22Rv1 (cell line): ENCODE data around the gene SCUBE2.

Experiments used
- H3K27ac ChIP-seq: fragments of 450-650 bp; 2 replicates; pipeline ENCODE4 v1.5.1; 2017
- ZFX ChIP-seq: fragments of 450-650 bp; IDR thresholded peaks from 2 replicates; pipeline ENCODE4 v1.6.1; 2017; ENCODE audit warnings: antibody characterized with exemption, borderline replicate concordance
- TF ChIP-seq, protein P1 (sequence below): fragments of 450-650 bp; IDR thresholded peaks from 2 replicates; pipeline ENCODE4 v1.5.1; 2017; ENCODE audit warnings: mild to moderate bottlenecking

Gene SCUBE2

DNA sequence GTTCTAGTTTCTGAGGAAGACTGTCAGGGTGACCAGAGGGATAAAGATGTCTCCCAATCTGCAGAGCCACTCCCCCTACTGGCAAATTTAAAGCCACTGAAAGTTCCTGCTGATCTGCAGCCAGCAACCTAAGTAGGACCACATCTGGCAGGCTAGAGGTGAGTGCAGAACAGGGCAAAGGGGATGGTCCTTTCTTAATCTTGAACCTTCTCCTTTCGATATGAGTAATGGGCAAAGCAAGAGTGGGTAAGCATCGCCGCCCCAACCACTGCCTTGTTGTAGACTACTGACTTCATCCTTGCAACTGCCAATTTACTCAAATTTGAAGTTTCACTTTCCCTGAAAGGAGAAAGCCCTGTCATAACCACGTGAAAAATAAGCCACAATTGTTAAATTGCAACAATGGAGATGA, 30.7 kb downstream of the SCUBE2 start:
- peak overlapping the region; percentile 92 for H3K27ac ChIP-seq
- TF ChIP-seq, protein P1, sequence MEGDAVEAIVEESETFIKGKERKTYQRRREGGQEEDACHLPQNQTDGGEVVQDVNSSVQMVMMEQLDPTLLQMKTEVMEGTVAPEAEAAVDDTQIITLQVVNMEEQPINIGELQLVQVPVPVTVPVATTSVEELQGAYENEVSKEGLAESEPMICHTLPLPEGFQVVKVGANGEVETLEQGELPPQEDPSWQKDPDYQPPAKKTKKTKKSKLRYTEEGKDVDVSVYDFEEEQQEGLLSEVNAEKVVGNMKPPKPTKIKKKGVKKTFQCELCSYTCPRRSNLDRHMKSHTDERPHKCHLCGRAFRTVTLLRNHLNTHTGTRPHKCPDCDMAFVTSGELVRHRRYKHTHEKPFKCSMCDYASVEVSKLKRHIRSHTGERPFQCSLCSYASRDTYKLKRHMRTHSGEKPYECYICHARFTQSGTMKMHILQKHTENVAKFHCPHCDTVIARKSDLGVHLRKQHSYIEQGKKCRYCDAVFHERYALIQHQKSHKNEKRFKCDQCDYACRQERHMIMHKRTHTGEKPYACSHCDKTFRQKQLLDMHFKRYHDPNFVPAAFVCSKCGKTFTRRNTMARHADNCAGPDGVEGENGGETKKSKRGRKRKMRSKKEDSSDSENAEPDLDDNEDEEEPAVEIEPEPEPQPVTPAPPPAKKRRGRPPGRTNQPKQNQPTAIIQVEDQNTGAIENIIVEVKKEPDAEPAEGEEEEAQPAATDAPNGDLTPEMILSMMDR = peak; percentile 62
- TF ChIP-seq ZFX = no peak

DNA sequence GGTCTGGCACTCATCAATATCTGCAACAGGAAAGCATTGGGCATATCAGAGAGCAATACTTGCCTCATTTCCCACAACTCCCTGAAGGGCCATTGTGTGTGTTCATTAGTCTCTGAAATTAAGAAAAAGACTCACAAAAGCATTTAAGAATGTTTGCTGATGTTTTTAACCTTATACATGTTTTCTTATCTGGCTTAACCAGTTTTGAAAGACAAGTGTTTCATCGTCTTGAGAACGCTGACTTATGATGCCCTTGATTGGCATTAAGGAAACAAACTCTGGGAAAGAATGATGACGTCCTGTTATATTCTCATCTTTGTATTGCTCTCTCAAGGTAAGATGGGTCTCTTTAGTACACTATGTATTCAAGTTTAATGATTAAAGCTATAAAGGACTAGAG, 32.0 kb downstream of the SCUBE2 start:
- H3K27ac ChIP-seq = peak overlapping the region; percentile 92
- no peak for TF ChIP-seq ZFX

DNA sequence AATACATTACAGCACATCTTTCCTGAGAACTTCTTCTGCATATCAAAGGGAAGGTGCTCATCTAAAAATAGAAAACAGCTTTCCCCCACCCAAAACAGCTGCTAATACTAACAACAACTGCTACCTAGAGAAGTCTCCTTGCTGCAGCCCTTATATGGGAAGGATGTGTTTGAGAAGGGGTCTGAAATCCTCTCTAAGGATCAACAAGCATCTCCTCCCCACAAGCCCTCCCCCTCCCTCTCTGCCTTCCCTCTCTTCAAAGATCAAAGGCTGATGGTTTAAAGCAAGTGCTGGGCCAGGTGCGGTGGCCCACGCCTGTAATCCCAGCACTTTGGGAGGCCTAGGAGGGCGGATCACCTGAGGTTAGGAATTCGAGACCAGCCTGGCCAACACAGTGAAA, 33.5 kb downstream of the SCUBE2 start:
- peak overlapping the region; percentile 92 for H3K27ac ChIP-seq
- TF ChIP-seq, protein P1 = no peak

DNA sequence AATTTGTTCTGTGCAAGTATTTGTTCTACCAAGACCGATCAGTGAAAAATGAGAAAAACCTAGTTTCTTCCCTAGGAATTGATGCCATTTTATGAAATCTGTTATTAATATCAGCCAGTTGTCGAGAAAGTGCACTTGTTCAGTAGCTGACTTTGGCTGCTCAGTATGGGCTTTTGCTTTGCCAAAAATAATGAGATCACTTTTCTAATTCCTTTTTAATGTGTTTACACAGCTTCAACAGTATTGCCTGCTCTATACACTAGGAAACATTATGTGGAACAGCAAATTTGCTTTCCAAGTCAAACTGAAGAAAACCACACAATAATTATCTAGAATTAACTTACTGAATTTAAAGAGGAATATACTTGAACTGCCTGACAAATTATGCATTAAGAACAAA, 34.4 kb downstream of the SCUBE2 start:
- TF ChIP-seq, protein P1 = no peak
- no peak for TF ChIP-seq ZFX

DNA sequence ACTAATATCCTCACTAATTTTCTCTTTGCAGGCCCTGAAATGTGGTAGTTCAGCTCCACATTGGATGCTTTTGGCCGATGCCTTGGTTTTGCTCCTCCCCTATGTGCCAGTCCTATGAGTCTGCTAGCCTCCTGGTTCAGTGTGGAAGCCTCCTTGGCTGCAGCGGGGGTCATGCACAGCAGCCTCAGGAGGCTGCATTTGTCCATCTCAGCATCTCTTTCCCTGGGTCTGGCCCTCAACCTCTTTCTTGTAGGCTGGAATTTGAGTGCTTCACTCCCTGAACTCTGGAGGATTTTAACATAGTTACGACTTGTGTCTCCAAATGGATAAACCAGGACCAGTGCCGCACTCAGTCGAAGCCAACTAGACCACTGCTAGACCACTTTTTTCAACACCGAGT, 34.9 kb downstream of the SCUBE2 start:
- H3K27ac ChIP-seq = peak overlapping the region; percentile 92
- TF ChIP-seq ZFX = no peak
- TF ChIP-seq, protein P1 = no peak

More for the DNA sequence above, 34.4 kb downstream of the SCUBE2 start:
- peak overlapping the region; percentile 92 for H3K27ac ChIP-seq

DNA sequence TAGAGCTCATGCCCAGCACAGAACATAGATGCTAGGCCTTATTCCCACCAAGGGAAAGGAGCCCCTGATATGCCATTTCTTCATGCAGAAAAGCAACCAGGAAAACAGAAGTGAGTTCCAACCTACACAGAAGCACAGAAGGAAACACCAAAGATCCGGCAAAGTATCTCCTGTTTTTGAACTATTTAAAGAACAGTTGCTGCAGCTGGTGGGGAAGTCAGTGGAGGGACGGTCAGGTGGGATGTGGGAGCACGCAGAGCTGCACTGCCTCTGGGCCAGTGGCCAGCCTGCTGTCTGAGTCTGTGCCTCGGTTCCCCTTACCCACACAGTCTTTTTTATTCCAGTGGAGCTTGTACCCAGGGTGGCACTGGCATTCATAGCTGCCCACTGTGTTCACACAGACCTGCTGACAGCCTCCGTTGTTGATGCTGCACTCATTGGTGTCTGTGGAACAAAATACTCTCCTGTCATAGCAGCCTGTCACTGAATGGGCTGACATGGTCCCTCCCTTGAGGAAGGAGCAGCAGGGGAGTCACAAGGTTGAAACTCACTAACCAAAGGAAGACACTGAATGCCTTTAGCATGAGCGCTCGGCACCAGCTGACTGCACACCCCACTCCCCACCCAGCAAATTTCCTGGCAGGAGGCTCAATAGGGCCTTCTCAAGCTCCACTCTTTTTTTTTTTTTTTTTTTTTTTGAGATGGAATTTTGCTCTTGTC, 37.9 kb downstream of the SCUBE2 start:
- H3K27ac ChIP-seq = no peak overlapping the region
- TF ChIP-seq, protein P1 = no peak
- TF ChIP-seq ZFX = no peak

DNA sequence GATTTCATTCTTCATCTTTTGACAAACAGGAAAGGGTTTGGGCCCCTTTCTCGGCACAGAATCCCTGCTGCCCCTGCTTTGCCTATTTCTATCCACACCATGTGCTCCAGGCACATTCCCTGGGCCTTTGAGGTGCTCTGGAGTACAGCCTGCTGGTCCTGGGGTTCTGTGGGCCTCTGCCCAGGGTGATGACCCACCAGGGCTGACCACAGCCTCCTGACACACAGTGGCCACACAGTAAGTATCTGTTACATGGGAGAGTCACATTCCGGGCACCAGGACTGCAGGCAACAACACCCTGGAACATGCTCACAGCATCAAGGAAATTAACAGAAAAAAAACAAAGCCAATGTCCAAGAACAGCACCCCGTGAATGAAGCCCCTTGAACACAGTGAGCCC, 39.1 kb downstream of the SCUBE2 start:
- H3K27ac ChIP-seq = 0 out of 2 replicates have a peak overlapping the region, but pooled peaks have one; percentile 33
- no peak for TF ChIP-seq ZFX
- TF ChIP-seq, protein P1 = no peak

DNA sequence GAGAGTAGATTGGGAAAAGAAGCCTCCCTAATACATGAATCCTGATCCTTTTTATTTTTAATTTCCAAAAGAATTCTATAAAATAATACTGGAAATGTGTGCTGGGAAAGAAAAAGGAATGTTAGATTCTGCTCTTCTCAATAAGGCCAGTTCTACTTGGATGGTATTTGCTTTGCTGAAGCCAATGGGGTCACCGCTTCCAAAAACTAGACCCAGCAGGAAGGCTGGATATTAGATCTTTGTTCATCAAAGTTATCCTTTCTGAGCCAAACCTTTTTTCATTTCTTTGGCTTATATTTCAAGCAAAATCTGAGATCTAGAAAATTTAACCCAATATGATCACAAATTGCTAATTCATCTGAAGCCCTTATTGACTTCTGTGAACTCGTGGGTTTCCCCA, 41.4 kb downstream of the SCUBE2 start:
- TF ChIP-seq, protein P1 = no peak
- TF ChIP-seq ZFX = no peak
- no peak overlapping the region for H3K27ac ChIP-seq
